OCI-M2 (cell line): ENCODE data around the gene ABHD18.
A peak's percentile ranks its signal among the peaks of the same experiment; 100 is the strongest.
"Not testable (repeated sequence)": the region's sequence is repeated elsewhere in the genome, so short reads cannot be mapped to it uniquely, and the experiment has no call there.

Experiments
- DNase-seq: peaks from one replicate; lab custom pipeline; 2025; ENCODE audit not compliant: unreplicated experiment; lab: John Stamatoyannopoulos, UW

ABHD18 gene

GRCh38 chr4:127965062-127965802 is at the start of gene ABHD18, which contains the start of gene MFSD8:
Gene ABHD18 (plus strand): TSS chr4:127965406. CDS start chr4:127982956, 17,550 bp downstream.
Gene MFSD8 (minus strand): TSS chr4:127965173. CDS start chr4:127965133, 40 bp downstream.
- DNase-seq = peak; percentile 96

GRCh38 chr4:127916512-127916911 is 48.7 kb upstream of the ABHD18 start:
- DNase-seq = no peak

DNA sequence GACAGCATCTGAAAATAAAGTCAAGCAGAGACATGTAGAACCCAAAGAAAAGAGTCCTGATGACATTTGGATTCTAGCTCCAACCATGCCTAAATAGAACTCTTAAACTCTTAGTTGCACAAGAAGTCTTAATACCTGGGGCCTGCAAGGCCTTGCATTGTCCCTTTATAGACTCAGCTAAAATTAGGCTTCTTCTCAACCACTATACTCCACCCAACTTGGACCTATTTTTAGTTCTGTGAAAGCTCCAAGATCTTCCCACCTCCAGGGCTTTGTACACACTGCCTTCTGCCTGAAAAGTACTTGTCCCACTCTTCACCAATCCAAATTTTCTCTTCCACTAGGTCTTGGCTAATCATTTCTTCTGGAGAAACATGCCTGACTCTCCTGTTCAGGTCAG is 48.1 kb upstream of the ABHD18 start:
- DNase-seq = no peak

DNA sequence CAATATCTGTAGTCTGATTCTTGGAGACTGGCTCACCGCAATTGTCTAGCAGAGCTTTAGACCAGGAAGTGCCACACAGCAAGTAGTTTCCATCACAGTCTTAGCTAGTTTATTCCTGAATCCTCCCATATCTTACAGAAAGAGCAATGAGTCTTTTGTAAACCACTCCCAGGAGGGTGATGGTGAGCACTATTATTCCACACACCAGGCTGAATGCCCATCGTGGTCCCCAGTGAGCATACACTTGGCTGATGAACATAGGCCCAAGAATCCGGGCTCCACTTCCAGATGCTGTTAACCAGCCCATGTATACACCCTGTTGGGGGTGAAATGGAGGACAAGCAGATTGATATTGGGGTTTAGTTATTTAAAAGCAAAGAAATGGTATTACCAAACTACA is 44.7 kb upstream of the ABHD18 start:
- no peak for DNase-seq

GRCh38 chr4:127922226-127922625 is 43.0 kb upstream of the ABHD18 start:
- DNase-seq = no peak

DNA sequence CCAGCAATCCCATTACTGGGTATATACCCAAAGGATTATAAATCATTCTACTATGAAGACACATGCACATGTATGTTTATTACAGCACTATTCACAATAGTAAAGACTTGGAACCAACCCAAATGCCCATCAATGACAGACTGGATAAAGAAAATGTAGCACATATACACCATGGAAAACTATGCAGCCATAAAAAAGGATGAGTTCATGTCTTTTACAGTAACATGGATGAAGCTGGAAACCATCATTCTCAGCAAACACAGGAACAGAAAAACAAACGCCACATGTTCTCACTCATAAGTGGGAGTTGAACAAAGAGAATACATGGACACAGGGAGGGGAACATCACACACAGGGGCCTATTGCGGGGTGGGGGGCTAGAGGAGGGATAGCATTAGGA is 39.5 kb upstream of the ABHD18 start:
- not testable (repeated sequence) for DNase-seq

DNA sequence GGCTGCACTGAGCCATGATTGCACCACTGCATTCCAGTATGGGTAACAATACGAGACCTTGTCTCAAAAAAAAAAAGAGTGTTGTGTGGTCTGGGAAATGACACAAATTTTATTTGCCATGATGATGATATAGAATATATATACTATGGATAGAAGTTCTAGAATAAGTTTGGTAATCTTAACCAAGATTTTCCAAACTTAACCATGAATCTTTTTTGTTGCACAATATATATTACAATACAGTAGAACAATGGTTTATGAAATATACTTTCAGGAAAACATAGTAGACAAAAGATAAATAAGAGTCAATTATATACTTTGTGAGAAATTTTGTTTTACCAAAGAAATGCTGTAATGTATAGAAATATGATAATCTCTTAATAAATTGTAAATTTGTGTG is 35.0 kb upstream of the ABHD18 start:
- no peak for DNase-seq

GRCh38 chr4:127931836-127932235 is 33.4 kb upstream of the ABHD18 start:
- not testable (repeated sequence) for DNase-seq

- no peak for DNase-seq
Measured at GRCh38 chr4:127936974-127937373, 28.2 kb upstream of the ABHD18 start.

GRCh38 chr4:127957105-127957504 is 8.1 kb upstream of the ABHD18 start:
- DNase-seq = no peak

DNA sequence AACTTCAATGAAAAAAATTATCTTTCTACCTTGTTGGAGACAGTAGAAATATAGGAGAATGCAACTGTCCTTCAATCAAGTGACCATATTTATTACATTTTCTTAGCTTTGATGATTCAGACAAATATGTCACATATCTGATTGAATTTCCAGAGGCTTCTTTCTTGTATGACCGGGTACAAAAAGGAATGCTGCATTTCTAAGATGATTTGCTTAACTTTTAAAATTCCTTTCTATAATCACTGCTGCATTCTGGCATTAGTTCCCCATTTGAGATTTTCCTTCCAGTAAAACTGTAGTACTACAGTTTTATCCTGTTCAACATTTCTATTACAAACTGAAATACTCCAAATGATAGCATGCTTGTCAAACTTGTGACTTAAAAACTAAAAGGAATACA is 5.4 kb upstream of the ABHD18 start:
- no peak for DNase-seq

GRCh38 chr4:127963633-127964398 is 1.4 kb upstream of the ABHD18 start:
- not testable (repeated sequence) for DNase-seq

GRCh38 chr4:127964426-127965061 is 662 bp upstream of the ABHD18 start:
- not testable (repeated sequence) for DNase-seq

- DNase-seq = no peak
Measured at GRCh38 chr4:127965803-127966175, 583 bp downstream of the ABHD18 start.

DNA sequence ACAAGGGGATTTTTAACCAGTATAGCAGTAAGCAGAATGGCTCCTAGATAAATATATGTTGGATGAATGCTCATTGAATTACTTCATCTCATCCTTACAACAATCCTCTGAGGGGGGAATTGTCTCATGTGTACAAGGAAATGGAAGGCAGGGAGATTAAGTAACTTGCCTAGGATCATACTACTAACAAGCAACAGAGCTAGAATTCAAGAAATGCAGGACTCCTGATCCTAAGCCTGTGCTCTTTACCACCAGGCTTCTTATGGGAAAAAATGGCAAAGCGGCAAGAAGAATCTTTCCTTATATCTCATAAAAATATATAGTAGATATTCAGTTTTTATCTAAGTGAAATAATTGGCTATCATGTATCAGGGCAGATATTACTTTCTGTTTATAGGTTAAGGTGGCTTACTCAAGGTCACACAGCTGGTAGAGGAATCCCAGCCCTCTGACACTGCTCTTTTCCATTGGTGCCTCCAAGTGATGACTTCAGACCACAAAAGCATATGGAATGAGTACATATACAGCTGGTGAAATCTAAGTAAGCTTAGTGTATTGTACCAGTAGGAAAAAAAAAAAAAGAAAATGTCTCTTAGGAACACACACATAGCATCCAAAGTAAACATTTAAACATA is 2.1 kb downstream of the ABHD18 start:
- DNase-seq = no peak

GRCh38 chr4:127968586-127968985 is 3.4 kb downstream of the ABHD18 start:
- DNase-seq = no peak

GRCh38 chr4:127970925-127971324 is 5.7 kb downstream of the ABHD18 start:
- not testable (repeated sequence) for DNase-seq

- DNase-seq = no peak
Measured at GRCh38 chr4:127975121-127975770, 10.0 kb downstream of the ABHD18 start.

DNA sequence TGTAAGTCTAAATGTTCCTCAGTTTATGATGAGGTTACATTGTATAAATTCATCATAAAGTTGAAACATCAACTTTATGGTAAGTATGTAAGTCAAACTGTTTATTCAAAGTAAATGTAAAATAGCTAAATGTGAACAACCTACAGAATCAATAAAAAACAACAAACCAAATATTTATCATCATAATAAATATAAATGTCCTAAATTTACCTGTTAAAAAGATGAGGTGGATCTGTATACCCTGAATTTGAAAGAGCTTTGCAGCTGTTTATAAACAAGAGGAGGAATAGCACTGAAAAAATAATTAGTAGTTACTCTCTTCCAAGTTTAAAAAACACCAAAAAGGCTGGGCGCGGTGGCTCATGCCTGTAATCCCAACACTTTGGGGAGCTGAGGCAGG is 13.7 kb downstream of the ABHD18 start:
- DNase-seq = no peak

GRCh38 chr4:127982445-127982844 is 17.2 kb downstream of the ABHD18 start:
- no peak for DNase-seq

- no peak for DNase-seq
Measured at GRCh38 chr4:127985989-127986388, 20.8 kb downstream of the ABHD18 start.
